Measurements from ENCODE around the gene ZNF764.
A peak's percentile ranks its signal among the peaks of the same experiment; 100 is the strongest.

ZNF764 gene

GRCh38 chr16:30569746-30570635 lies 11.8 kb upstream of the ZNF764 start:
- DNase-seq, result no peak

GRCh38 chr16:30569281-30569680 lies 11.1 kb upstream of the ZNF764 start:
- no peak for DNase-seq

- peak in 2 of 5 experiments; percentile 55 to 92 for DNase-seq
Measured at GRCh38 chr16:30567991-30568638, 9.9 kb upstream of the ZNF764 start.

- DNase-seq, result peak in 4 of 5 experiments; percentile 30 to 84 (median 59)
Measured at GRCh38 chr16:30567160-30567990, 9.2 kb upstream of the ZNF764 start.

GRCh38 chr16:30566531-30566930 lies 8.4 kb upstream of the ZNF764 start:
- DNase-seq, result no peak

GRCh38 chr16:30565984-30566383 lies 7.8 kb upstream of the ZNF764 start:
- DNase-seq, result no peak

- DNase-seq, result no peak
Measured at GRCh38 chr16:30565526-30565925, 7.4 kb upstream of the ZNF764 start.

GRCh38 chr16:30562021-30562420 lies 3.8 kb upstream of the ZNF764 start:
- no peak for DNase-seq

- peak in 1 of 5 experiments; percentile 31 for DNase-seq
Measured at GRCh38 chr16:30561089-30561816, 3.1 kb upstream of the ZNF764 start.

- DNase-seq, result no peak
Measured at GRCh38 chr16:30559690-30560089, 1.5 kb upstream of the ZNF764 start.

GRCh38 chr16:30558789-30559377 lies 709 bp upstream of the ZNF764 start:
- DNase-seq, result no peak

GRCh38 chr16:30557707-30557956 lies 542 bp downstream of the ZNF764 start:
- no peak for DNase-seq

GRCh38 chr16:30556125-30556473 lies 2.1 kb downstream of the ZNF764 start:
- no peak for DNase-seq

GRCh38 chr16:30555315-30556124 lies 2.7 kb downstream of the ZNF764 start:
- DNase-seq, result no peak

- no peak for DNase-seq
Measured at GRCh38 chr16:30554557-30555314, 3.4 kb downstream of the ZNF764 start.

- DNase-seq, result no peak
Measured at GRCh38 chr16:30553393-30553899, 4.7 kb downstream of the ZNF764 start.

- DNase-seq, result no peak
Measured at GRCh38 chr16:30552956-30553355, 5.2 kb downstream of the ZNF764 start.

- DNase-seq, result peak in 4 of 5 experiments; percentile 53 to 94 (median 78)
Measured at GRCh38 chr16:30551781-30552180, 6.4 kb downstream of the ZNF764 start.

- DNase-seq, result no peak
Measured at GRCh38 chr16:30548416-30549253, 9.5 kb downstream of the ZNF764 start.

- no peak for DNase-seq
Measured at GRCh38 chr16:30546115-30546514, 12.1 kb downstream of the ZNF764 start.

Measured in T-helper 2 cell (primary cell).